ENCODE results near the gene SEMA7A. TPM values are rescaled to one million over a fixed set of nuclear protein-coding genes. Genes with fewer than 3 reads are reported as not detected.

Gene SEMA7A
- total RNA-seq, 1 experiment from 2014 or later, result 38.1 TPM

DNA sequence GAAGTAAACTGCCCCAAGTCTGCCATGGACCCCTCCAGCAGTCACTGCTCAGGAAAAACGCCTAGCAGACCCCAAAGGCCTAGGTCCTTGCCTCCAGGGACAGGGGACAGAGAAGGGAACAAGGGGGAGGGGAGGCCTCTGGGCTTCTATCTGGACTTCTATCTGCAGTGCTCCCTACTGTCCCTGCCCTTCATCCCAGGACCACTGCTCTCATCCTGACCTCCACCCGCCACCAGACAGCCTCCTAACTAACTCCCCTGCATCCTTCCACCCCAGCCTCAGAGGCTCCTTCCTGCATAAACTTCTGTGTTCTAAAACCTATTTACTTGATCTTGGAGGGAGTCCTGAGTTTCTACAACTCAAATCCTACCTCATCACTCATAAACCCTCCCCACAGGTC lies 25.4 kb downstream of the SEMA7A start:
- no TSS peak for BruUV-seq (replicated peaks)
- no peak overlapping the region for H3K27ac Mint-ChIP-seq (ENCODE audit: unreplicated experiment)

DNA sequence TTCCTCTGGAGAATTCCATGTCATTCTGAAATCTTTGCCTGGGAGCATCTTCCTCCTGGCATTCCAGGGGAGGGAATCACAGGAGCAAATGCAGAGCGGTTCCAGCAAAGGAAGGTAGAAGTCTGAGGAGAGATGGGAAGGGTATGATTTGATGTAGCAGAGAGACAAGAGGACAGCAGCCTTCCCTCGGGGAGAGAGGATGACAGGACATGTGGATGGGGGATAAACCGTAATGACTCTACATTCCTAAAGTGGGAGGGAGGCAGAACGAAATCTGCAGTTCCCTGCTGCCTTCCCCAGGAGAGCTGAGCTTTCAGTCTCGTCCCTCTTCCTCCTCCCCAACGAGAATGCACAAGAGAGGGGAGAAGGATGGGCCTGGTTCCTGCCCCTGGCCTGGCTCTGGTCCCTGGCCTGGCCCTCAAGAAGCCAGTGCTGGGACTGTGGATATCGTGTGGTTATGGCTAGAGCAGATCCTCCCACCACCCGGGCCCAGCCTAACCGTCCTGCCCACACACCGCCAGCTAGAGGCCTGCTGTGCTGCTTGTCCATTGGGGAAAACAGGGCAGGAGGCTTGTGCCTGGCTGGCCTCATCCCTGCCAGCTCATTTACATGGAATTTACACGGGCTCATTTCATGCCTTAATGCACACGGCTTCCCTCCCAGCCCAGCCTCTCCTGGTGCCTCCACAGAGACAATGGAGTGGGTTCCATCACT lies 26.6 kb downstream of the SEMA7A start:
- peaks cover 20% of the 10 kb centered on the region for H3K36me3 Mint-ChIP-seq (ENCODE audit: insufficient read depth, unreplicated experiment)
- POLR2A ChIA-PET, result no interaction called here
- Histone ChIP-seq H3K9me3 (no peaks in the 10 kb centered on the region), H3K4me1 (no peaks in the 10 kb centered on the region), H3K4me3 (ENCODE audit: low read depth, low read length) (no peak overlapping the region), H3K27me3 (replicated peaks; ENCODE audit: control insufficient read depth, insufficient read depth, low read length) (no peaks in the 10 kb centered on the region), H3K36me3 (ENCODE audit: control insufficient read depth, insufficient read depth, low read length) (no peaks in the 10 kb centered on the region; the same call in 1 of the 2 replicates)
- no peaks in the 10 kb centered on the region for H3K9me3 Mint-ChIP-seq (ENCODE audit: unreplicated experiment)
- H3K27me3 Mint-ChIP-seq (ENCODE audit: insufficient read depth, unreplicated experiment), result no peaks in the 10 kb centered on the region
- CTCF ChIA-PET, result no interaction called here
- intact Hi-C loops (cut with micrococcal nuclease; ENCODE audit: unreplicated experiment), result no loop called here
- peaks cover 9% of the 10 kb centered on the region for H3K4me1 Mint-ChIP-seq (ENCODE audit: low read depth, unreplicated experiment)
- BruUV-seq (replicated peaks), result no TSS peak
- TF ChIP-seq, protein P1, sequence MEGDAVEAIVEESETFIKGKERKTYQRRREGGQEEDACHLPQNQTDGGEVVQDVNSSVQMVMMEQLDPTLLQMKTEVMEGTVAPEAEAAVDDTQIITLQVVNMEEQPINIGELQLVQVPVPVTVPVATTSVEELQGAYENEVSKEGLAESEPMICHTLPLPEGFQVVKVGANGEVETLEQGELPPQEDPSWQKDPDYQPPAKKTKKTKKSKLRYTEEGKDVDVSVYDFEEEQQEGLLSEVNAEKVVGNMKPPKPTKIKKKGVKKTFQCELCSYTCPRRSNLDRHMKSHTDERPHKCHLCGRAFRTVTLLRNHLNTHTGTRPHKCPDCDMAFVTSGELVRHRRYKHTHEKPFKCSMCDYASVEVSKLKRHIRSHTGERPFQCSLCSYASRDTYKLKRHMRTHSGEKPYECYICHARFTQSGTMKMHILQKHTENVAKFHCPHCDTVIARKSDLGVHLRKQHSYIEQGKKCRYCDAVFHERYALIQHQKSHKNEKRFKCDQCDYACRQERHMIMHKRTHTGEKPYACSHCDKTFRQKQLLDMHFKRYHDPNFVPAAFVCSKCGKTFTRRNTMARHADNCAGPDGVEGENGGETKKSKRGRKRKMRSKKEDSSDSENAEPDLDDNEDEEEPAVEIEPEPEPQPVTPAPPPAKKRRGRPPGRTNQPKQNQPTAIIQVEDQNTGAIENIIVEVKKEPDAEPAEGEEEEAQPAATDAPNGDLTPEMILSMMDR (IDR thresholded peaks at IDR 0.05; ENCODE audit: insufficient read depth in 1 of 2, low read depth in 1 of 2, low read length in 1 of 2, severe bottlenecking in 1 of 2, unreplicated experiment in 1 of 2), result no peak
- H3K4me3 Mint-ChIP-seq (ENCODE audit: unreplicated experiment), result no peak overlapping the region
- H3K27ac Mint-ChIP-seq (ENCODE audit: unreplicated experiment), result peak overlapping the region; percentile 54
- no peak for DNase-seq

More for the DNA sequence above, 25.4 kb downstream of the SEMA7A start:
- POLR2A ChIA-PET, result no interaction called here
- no peak for DNase-seq
- H3K4me1 Mint-ChIP-seq (ENCODE audit: low read depth, unreplicated experiment), result peaks cover 9% of the 10 kb centered on the region
- no peak overlapping the region for H3K4me3 Mint-ChIP-seq (ENCODE audit: unreplicated experiment)
- CTCF ChIA-PET, result no interaction called here
- Histone ChIP-seq H3K27me3 (replicated peaks; ENCODE audit: control insufficient read depth, insufficient read depth, low read length) (no peaks in the 10 kb centered on the region), H3K4me1 (no peaks in the 10 kb centered on the region), H3K4me3 (ENCODE audit: low read depth, low read length) (no peak overlapping the region), H3K9me3 (no peaks in the 10 kb centered on the region), H3K36me3 (ENCODE audit: control insufficient read depth, insufficient read depth, low read length) (no peaks in the 10 kb centered on the region; the same call in 1 of the 2 replicates)
- TF ChIP-seq, protein P1 (IDR thresholded peaks at IDR 0.05; ENCODE audit: insufficient read depth in 1 of 2, low read depth in 1 of 2, low read length in 1 of 2, severe bottlenecking in 1 of 2, unreplicated experiment in 1 of 2), result no peak
- intact Hi-C loops (cut with micrococcal nuclease; ENCODE audit: unreplicated experiment), result no loop called here
- no peaks in the 10 kb centered on the region for H3K27me3 Mint-ChIP-seq (ENCODE audit: insufficient read depth, unreplicated experiment)
- no peaks in the 10 kb centered on the region for H3K9me3 Mint-ChIP-seq (ENCODE audit: unreplicated experiment)
- H3K36me3 Mint-ChIP-seq (ENCODE audit: insufficient read depth, unreplicated experiment), result peaks cover 29% of the 10 kb centered on the region

- no peak for DNase-seq
- H3K4me3 ChIP-seq (ENCODE audit: low read depth, low read length), result no peak overlapping the region
- CTCF ChIA-PET, result no interaction called here
- peak overlapping the region; percentile 54 for H3K27ac Mint-ChIP-seq (ENCODE audit: unreplicated experiment)
- no peak overlapping the region for H3K4me3 Mint-ChIP-seq (ENCODE audit: unreplicated experiment)
- no peaks in the 10 kb centered on the region for H3K4me1 ChIP-seq
- POLR2A ChIA-PET, result no interaction called here
- TF ChIP-seq, protein P1 (IDR thresholded peaks at IDR 0.05; ENCODE audit: insufficient read depth in 1 of 2, low read depth in 1 of 2, low read length in 1 of 2, severe bottlenecking in 1 of 2, unreplicated experiment in 1 of 2), result no peak
- BruUV-seq (replicated peaks), result no TSS peak
- H3K36me3 ChIP-seq (ENCODE audit: control insufficient read depth, insufficient read depth, low read length), result no peaks in the 10 kb centered on the region; the same call in 1 of the 2 replicates
- peaks cover 15% of the 10 kb centered on the region for H3K4me1 Mint-ChIP-seq (ENCODE audit: low read depth, unreplicated experiment)
- no peaks in the 10 kb centered on the region for H3K27me3 Mint-ChIP-seq (ENCODE audit: insufficient read depth, unreplicated experiment)
- peaks cover 15% of the 10 kb centered on the region for H3K36me3 Mint-ChIP-seq (ENCODE audit: insufficient read depth, unreplicated experiment)
- no peaks in the 10 kb centered on the region for H3K27me3 ChIP-seq (replicated peaks; ENCODE audit: control insufficient read depth, insufficient read depth, low read length)
- H3K9me3 ChIP-seq, result no peaks in the 10 kb centered on the region
- H3K9me3 Mint-ChIP-seq (ENCODE audit: unreplicated experiment), result no peaks in the 10 kb centered on the region
- intact Hi-C loops (cut with micrococcal nuclease; ENCODE audit: unreplicated experiment), result no loop called here
Measured at GRCh38 chr15:74406517-74406916, 27.2 kb downstream of the SEMA7A start.

Data from Caco-2 (cell line).